Vagina (tissue), 2 donors: ENCODE data around the gene CNTN5. TPM values are rescaled to one million over a fixed set of nuclear protein-coding genes. Genes with fewer than 3 reads are reported as not detected.

Experiments
- DNase-seq, 2 donors: peaks; one replicate each; pipeline ENCODE4 v3.0.0-alpha.2; 2017; ENCODE audit errors: extremely low spot score in 2 of 2
- H3K27ac ChIP-seq: fragments of 200-600 bp; sonication (generic); one replicate; pipeline ENCODE4 v1.5.1; 2019
- H3K27me3 ChIP-seq: fragments of 200-600 bp; sonication (generic); one replicate; pipeline ENCODE4 v1.5.1; 2019
- H3K36me3 ChIP-seq, 2 donors: fragments of 200-600 bp; sonication (generic); one replicate each; pipeline ENCODE4 v1.5.1; 2017 to 2019
- H3K4me1 ChIP-seq: fragments of 200-600 bp; sonication (generic); one replicate; pipeline ENCODE4 v1.5.1; 2019
- H3K4me3 ChIP-seq, 2 donors: fragments of 200-600 bp; sonication (generic); 1 replicate in 1 of 2; 2 replicates in 1 of 2; pipeline ENCODE4 v1.5.1; 2016 to 2019
- H3K9me3 ChIP-seq: fragments of 200-600 bp; sonication (generic); one replicate; pipeline ENCODE4 v1.5.1; 2019
- POLR2A ChIP-seq, 2 donors: fragments of 450-650 bp; IDR thresholded peaks; one replicate each; pipeline ENCODE4 v1.6.1; 2017; ENCODE audit warnings: antibody characterized with exemption in 2 of 2, mild to moderate bottlenecking in 2 of 2, moderate library complexity in 2 of 2
- POLR2AphosphoS5 ChIP-seq, 2 donors: sonication (generic); formaldehyde crosslinking; IDR thresholded peaks; one replicate each; pipeline ENCODE4 v1.9.0; 2017; ENCODE audit warnings: antibody characterized with exemption in 2 of 2, mild to moderate bottlenecking in 2 of 2, low read depth in 1 of 2; ENCODE audit not compliant: insufficient read depth in 1 of 2
- intact Hi-C: fragments of 100-400 bp; cut with DNase I; formaldehyde crosslinking; loops from one replicate; pipeline ENCODE4 v1.15.1; 2023
- total RNA-seq: library from RNA; depleted of rRNA; stranded (reverse); fragments of >200 nt; gene quantifications from one replicate; pipeline ENCODE4 v1.2.3, GENCODE V29; 2016
- TF ChIP-seq, protein P1 (sequence below), 3 experiments: fragments of 450-650 bp in 2 of 3; fragments of 200-600 bp in 1 of 3; sonication (generic) in 1 of 3; IDR thresholded peaks; one replicate each; pipeline ENCODE4 v1.5.1; 2017 to 2019; ENCODE audit warnings: antibody characterized with exemption in 3 of 3, mild to moderate bottlenecking in 2 of 3, moderate library complexity in 2 of 3

CNTN5 gene
- total RNA-seq, 1 donor from 2014 or later: 0.25 TPM

DNA sequence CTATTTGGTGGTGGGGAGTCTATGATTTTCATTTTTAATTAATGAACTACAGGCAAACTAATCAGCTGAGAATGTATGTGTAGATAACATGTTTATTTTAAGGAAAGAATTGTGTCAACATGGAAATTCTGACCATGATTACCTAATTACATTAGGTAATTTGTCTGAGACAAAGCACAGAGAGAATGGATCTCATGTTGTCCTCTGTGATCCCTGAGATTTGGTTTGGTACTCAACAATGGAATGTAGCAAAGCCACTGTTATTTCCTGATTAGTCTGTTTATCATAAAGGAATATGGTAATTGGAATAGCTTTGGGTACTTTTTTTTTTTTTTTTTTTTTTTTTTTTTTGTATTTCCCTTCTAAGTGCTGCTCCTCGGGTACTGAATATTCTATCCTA is 947.6 kb downstream of the CNTN5 start:
- Histone ChIP-seq H3K4me3 (no peak overlapping the region), H3K9me3 (no peaks in the 10 kb centered on the region), H3K27me3 (no peaks in the 10 kb centered on the region), H3K36me3 (no peaks in the 10 kb centered on the region), H3K4me1 (no peaks in the 10 kb centered on the region), H3K27ac (no peak overlapping the region)
- TF ChIP-seq POLR2A (IDR thresholded peaks at IDR 0.05) (no peak), POLR2AphosphoS5 (IDR thresholded peaks at IDR 0.05; ENCODE audit: insufficient read depth in 1 of 2, low read depth in 1 of 2) (no peak)
- TF ChIP-seq, protein P1, sequence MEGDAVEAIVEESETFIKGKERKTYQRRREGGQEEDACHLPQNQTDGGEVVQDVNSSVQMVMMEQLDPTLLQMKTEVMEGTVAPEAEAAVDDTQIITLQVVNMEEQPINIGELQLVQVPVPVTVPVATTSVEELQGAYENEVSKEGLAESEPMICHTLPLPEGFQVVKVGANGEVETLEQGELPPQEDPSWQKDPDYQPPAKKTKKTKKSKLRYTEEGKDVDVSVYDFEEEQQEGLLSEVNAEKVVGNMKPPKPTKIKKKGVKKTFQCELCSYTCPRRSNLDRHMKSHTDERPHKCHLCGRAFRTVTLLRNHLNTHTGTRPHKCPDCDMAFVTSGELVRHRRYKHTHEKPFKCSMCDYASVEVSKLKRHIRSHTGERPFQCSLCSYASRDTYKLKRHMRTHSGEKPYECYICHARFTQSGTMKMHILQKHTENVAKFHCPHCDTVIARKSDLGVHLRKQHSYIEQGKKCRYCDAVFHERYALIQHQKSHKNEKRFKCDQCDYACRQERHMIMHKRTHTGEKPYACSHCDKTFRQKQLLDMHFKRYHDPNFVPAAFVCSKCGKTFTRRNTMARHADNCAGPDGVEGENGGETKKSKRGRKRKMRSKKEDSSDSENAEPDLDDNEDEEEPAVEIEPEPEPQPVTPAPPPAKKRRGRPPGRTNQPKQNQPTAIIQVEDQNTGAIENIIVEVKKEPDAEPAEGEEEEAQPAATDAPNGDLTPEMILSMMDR (IDR thresholded peaks at IDR 0.05): no peak
- DNase-seq: no peak
- intact Hi-C loops: no loop called here

DNA sequence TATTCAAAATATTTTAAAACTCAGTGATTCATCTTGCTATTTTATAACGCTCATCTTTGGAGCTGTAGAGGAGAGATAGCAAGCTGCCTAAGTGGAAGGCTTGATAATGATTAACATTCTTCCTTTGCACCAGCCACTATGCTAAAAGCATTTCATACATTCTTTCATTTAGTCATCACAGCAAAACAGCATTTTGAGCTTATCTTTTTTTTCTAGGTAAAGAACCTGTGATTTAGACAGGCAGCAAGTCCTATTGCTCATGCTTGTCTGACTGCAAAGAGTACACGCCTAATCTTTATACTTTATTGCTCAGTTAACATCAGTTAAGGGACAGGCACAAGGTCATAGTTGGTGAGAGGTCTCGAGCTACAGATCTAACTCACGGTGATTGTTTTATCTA is 953.2 kb downstream of the CNTN5 start:
- TF ChIP-seq, protein P1 (IDR thresholded peaks at IDR 0.05): no peak
- no peak for TF ChIP-seq POLR2AphosphoS5 (IDR thresholded peaks at IDR 0.05; ENCODE audit: insufficient read depth in 1 of 2, low read depth in 1 of 2)
- TF ChIP-seq POLR2A (IDR thresholded peaks at IDR 0.05): no peak
- no peaks in the 10 kb centered on the region for H3K9me3 ChIP-seq
- intact Hi-C loops: no loop called here
- no peak overlapping the region for H3K27ac ChIP-seq
- no peaks in the 10 kb centered on the region for H3K36me3 ChIP-seq
- H3K4me3 ChIP-seq: no peak overlapping the region
- no peak for DNase-seq
- H3K27me3 ChIP-seq: no peaks in the 10 kb centered on the region
- no peaks in the 10 kb centered on the region for H3K4me1 ChIP-seq

DNA sequence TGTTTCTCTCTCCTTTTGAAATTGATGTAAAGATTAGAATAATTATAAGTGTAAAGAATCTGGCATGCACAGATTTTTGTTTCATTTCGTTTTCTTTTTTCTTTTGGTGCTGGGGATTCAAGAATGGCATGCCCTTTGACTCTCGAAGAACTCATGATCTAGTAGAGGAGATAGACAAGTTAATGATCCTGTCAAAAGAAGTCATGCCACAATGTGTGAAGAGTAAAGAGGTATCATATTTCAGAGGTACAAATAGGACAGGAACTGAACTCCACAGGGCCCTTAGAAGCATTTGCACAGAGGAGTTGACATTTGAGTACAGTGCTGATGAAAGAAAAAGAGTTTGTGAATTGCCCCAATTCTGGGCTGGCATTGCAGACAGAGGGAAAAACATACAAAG is 958.3 kb downstream of the CNTN5 start:
- intact Hi-C loops: no loop called here
- TF ChIP-seq POLR2A (IDR thresholded peaks at IDR 0.05): no peak
- TF ChIP-seq, protein P1 (IDR thresholded peaks at IDR 0.05): no peak
- no peak for TF ChIP-seq POLR2AphosphoS5 (IDR thresholded peaks at IDR 0.05; ENCODE audit: insufficient read depth in 1 of 2, low read depth in 1 of 2)
- H3K4me3 ChIP-seq: no peak overlapping the region

DNA sequence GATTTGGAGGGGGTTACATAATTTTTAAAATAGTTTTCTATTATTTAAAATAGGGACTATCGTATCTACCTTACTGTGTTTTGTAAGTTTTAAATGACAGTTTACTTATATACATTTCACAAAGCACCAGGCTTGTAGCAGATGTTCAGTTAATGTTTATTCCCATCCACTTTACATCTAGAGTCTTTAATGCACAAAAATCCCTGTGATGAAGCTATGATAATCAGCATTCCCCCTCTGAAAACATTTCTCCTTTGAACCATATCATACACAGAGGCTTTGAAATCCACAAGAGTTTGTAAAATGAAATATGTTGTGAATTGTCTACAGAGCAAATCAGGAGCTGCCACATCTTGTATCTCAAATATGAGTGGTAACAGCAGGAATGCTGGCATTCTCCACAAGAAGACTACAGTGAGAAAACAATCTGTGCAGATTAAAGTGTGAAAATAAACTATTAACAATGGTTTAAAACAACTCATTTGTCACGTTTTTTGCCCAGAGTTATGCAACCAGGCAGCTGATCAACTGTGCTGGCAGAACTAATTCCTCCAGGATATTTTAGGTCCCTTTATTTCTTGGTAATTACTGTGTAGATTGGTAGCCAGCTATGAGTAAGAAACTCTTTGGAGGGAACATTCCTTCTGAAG is 967.2 kb downstream of the CNTN5 start:
- Histone ChIP-seq H3K27me3 (no peaks in the 10 kb centered on the region), H3K4me3 (no peak overlapping the region), H3K36me3 (no peaks in the 10 kb centered on the region), H3K4me1 (no peaks in the 10 kb centered on the region), H3K27ac (no peak overlapping the region), H3K9me3 (no peaks in the 10 kb centered on the region)
- DNase-seq: no peak
- intact Hi-C loops: no loop called here
- TF ChIP-seq POLR2AphosphoS5 (IDR thresholded peaks at IDR 0.05; ENCODE audit: insufficient read depth in 1 of 2, low read depth in 1 of 2): no peak
- no peak for TF ChIP-seq POLR2A (IDR thresholded peaks at IDR 0.05)
- TF ChIP-seq, protein P1 (IDR thresholded peaks at IDR 0.05): no peak

More for the DNA sequence above, 958.3 kb downstream of the CNTN5 start:
- Histone ChIP-seq H3K4me1 (no peaks in the 10 kb centered on the region), H3K9me3 (no peaks in the 10 kb centered on the region), H3K27ac (no peak overlapping the region), H3K27me3 (no peaks in the 10 kb centered on the region), H3K36me3 (no peaks in the 10 kb centered on the region)
- DNase-seq: no peak

DNA sequence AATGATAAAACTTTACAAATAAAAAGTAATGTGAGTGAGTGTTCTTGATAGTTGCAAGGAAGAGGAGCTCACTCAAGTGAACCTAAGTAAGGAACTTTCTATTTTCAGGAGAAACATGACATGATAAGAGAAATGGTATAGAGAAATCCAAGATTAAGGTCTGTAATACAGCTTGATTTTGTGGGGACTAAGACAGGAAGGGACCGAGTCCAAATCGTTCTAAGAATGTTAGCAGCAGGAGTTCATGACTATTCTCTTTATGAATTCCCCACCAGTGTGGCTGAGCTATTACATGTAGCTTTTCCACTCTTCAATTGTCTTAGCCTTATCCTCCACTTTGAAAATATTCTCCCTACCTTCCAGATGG is 967.7 kb downstream of the CNTN5 start:
- intact Hi-C loops: no loop called here
- Histone ChIP-seq H3K36me3 (no peaks in the 10 kb centered on the region), H3K4me3 (no peak overlapping the region), H3K4me1 (no peaks in the 10 kb centered on the region), H3K9me3 (no peaks in the 10 kb centered on the region), H3K27ac (no peak overlapping the region), H3K27me3 (no peaks in the 10 kb centered on the region)
- no peak for TF ChIP-seq POLR2AphosphoS5 (IDR thresholded peaks at IDR 0.05; ENCODE audit: insufficient read depth in 1 of 2, low read depth in 1 of 2)
- TF ChIP-seq, protein P1 (IDR thresholded peaks at IDR 0.05): no peak
- TF ChIP-seq POLR2A (IDR thresholded peaks at IDR 0.05): no peak
- DNase-seq: no peak
